Measurements from ENCODE around the gene ACSL5.
"Not testable (repeated sequence)": the region's sequence is repeated elsewhere in the genome, so short reads cannot be mapped to it uniquely, and the experiment has no call there.

The ACSL5 gene

GRCh38 chr10:112362833-112363232 is 11.1 kb upstream of the ACSL5 start:
- H3K9ac ChIP-seq (ENCODE audit: low read length in 5 of 5) = peak overlapping the region in 2 of 5 donors; percentile 26 to 42
- H3K4me1 ChIP-seq (ENCODE audit: control insufficient read depth in 5 of 5, insufficient read depth in 5 of 5, low read length in 5 of 5) = peaks cover 6 to 43% (median 32%) of the 10 kb centered on the region in 5 donors
- H3K36me3 ChIP-seq (ENCODE audit: control insufficient read depth in 5 of 5, insufficient read depth in 5 of 5, low read length in 5 of 5) = no peaks in the 10 kb centered on the region
- peak overlapping the region; percentile 92 for H3K27ac ChIP-seq (ENCODE audit: low read depth, low read length)
- no peaks in the 10 kb centered on the region for H3K9me3 ChIP-seq (ENCODE audit: control insufficient read depth in 5 of 5, low read length in 5 of 5)
- H3K4me3 ChIP-seq (ENCODE audit: low read depth in 1 of 5, low read length in 5 of 5) = no peak overlapping the region
- H3K27me3 ChIP-seq (ENCODE audit: control insufficient read depth in 5 of 5, insufficient read depth in 4 of 5, low read length in 5 of 5) = no peaks in the 10 kb centered on the region

DNA sequence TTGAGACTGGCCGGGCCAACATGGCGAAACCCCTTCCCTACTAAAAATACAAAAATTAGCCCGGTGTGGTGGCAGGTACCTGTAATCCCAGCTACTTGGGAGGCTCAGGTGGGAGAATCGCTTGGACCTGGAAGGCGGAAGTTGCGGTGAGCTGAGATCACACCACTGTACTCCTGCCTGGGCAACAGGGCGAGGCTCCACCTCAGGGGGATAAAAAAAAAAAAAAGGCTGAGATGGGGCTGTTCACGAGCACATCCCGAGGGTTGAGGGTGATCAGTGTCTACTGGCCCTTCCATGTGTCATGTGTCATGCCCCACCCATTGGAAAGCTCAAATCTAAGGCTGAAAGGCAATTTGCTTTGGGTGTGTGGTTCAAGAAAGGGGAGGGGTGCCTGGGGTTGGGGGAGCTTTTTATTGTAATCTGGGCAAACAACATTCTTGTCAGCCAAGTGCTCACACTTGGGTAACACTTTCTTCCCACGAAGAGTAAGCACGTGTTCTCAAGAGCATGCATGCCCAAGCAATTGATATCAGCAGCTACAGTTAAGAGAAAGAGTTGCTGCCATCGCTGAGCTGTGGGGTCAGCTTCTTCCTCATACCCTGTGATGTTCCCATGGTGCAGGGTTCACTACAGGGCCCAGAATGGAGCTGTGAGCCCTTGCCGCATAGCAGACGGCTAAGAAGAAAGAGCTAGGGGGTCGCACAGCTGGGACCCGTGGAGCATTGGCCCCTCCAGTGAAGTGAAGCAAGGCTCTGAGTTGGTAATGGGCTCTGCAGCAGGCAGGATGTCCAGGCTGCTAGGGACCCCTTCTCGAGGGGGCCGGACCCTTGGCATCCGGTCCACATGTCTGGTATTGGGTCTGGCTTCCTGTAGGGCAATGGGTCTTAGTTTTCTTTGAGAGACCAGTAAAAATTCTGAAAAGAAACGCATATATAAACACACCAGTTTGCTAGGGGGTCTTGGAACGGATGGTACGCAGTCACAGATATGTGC is 9.9 kb upstream of the ACSL5 start:
- Histone ChIP-seq H3K27ac (ENCODE audit: low read depth, low read length) (peak overlapping the region; percentile 92), H3K9me3 (ENCODE audit: control insufficient read depth in 5 of 5, low read length in 5 of 5) (no peaks in the 10 kb centered on the region), H3K4me3 (ENCODE audit: low read depth in 1 of 5, low read length in 5 of 5) (no peak overlapping the region), H3K36me3 (ENCODE audit: control insufficient read depth in 5 of 5, insufficient read depth in 5 of 5, low read length in 5 of 5) (no peaks in the 10 kb centered on the region), H3K9ac (ENCODE audit: low read length in 5 of 5) (no peak overlapping the region), H3K4me1 (ENCODE audit: control insufficient read depth in 5 of 5, insufficient read depth in 5 of 5, low read length in 5 of 5) (peaks cover 6 to 43% (median 32%) of the 10 kb centered on the region in 5 donors), H3K27me3 (ENCODE audit: control insufficient read depth in 5 of 5, insufficient read depth in 4 of 5, low read length in 5 of 5) (no peaks in the 10 kb centered on the region)

- H3K4me3 ChIP-seq (ENCODE audit: low read depth in 1 of 5, low read length in 5 of 5) = no peak overlapping the region
- no peak overlapping the region for H3K9ac ChIP-seq (ENCODE audit: low read length in 5 of 5)
- H3K27me3 ChIP-seq (ENCODE audit: control insufficient read depth in 5 of 5, insufficient read depth in 4 of 5, low read length in 5 of 5) = no peaks in the 10 kb centered on the region
- H3K36me3 ChIP-seq (ENCODE audit: control insufficient read depth in 5 of 5, insufficient read depth in 5 of 5, low read length in 5 of 5) = no peaks in the 10 kb centered on the region
- no peak overlapping the region for H3K27ac ChIP-seq (ENCODE audit: low read depth, low read length)
- H3K9me3 ChIP-seq (ENCODE audit: control insufficient read depth in 5 of 5, low read length in 5 of 5) = no peaks in the 10 kb centered on the region
- peaks cover 6 to 48% (median 32%) of the 10 kb centered on the region in 5 donors for H3K4me1 ChIP-seq (ENCODE audit: control insufficient read depth in 5 of 5, insufficient read depth in 5 of 5, low read length in 5 of 5)
Observed at GRCh38 chr10:112365014-112365432, 8.9 kb upstream of the ACSL5 start.

DNA sequence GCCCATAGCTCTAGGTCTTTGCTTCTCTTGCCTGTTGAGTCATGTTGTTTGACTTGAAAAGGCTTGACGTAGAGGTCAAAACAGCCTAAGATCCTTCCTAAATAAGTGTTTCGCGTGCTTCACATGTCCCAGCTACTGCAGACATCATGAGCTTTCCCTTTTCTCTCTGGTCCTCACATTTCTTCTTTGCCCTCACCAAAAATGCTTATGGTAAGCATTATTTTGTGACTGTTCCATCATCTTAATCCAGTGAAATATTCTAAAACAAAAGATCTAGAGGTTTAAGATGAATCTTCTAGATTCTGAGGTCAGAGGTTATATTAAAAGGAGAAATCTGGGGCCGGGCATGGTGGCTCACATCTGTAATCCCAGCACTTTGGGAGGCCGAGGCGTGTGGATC is 8.5 kb upstream of the ACSL5 start:
- Histone ChIP-seq H3K9ac (ENCODE audit: low read length in 5 of 5) (no peak overlapping the region), H3K27ac (ENCODE audit: low read depth, low read length) (no peak overlapping the region), H3K9me3 (ENCODE audit: control insufficient read depth in 5 of 5, low read length in 5 of 5) (no peaks in the 10 kb centered on the region), H3K36me3 (ENCODE audit: control insufficient read depth in 5 of 5, insufficient read depth in 5 of 5, low read length in 5 of 5) (no peaks in the 10 kb centered on the region), H3K27me3 (ENCODE audit: control insufficient read depth in 5 of 5, insufficient read depth in 4 of 5, low read length in 5 of 5) (no peaks in the 10 kb centered on the region), H3K4me1 (ENCODE audit: control insufficient read depth in 5 of 5, insufficient read depth in 5 of 5, low read length in 5 of 5) (peaks cover 6 to 46% (median 32%) of the 10 kb centered on the region in 5 donors), H3K4me3 (ENCODE audit: low read depth in 1 of 5, low read length in 5 of 5) (no peak overlapping the region)

DNA sequence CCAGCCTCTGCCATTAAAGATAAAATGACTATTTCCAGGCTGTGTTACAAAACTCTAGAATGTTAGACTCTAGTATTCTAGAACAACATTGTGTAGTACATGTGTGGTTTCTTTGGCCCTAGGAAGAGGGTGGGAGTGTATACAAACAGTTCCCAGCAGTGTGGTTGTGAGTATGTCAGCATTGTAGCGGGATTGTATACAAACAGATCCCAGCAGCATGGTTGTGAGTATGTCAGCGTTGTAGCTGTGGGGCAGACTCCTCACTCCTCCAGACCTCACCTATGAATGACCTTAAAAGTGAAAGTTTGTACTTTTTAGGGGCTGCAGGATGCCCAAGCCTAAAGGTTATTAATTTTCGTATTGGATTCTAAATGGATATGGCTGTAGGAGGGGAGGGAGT is 6.9 kb upstream of the ACSL5 start:
- H3K4me3 ChIP-seq (ENCODE audit: low read depth in 1 of 5, low read length in 5 of 5) = no peak overlapping the region
- H3K9me3 ChIP-seq (ENCODE audit: control insufficient read depth in 5 of 5, low read length in 5 of 5) = no peaks in the 10 kb centered on the region
- H3K9ac ChIP-seq (ENCODE audit: low read length in 5 of 5) = no peak overlapping the region
- H3K4me1 ChIP-seq (ENCODE audit: control insufficient read depth in 5 of 5, insufficient read depth in 5 of 5, low read length in 5 of 5) = peaks cover 6 to 34% (median 18%) of the 10 kb centered on the region in 5 donors
- no peak overlapping the region for H3K27ac ChIP-seq (ENCODE audit: low read depth, low read length)
- H3K27me3 ChIP-seq (ENCODE audit: control insufficient read depth in 5 of 5, insufficient read depth in 4 of 5, low read length in 5 of 5) = no peaks in the 10 kb centered on the region
- H3K36me3 ChIP-seq (ENCODE audit: control insufficient read depth in 5 of 5, insufficient read depth in 5 of 5, low read length in 5 of 5) = no peaks in the 10 kb centered on the region

GRCh38 chr10:112367516-112367915 is 6.4 kb upstream of the ACSL5 start:
- no peak overlapping the region for H3K27ac ChIP-seq (ENCODE audit: low read depth, low read length)
- H3K4me1 ChIP-seq (ENCODE audit: control insufficient read depth in 5 of 5, insufficient read depth in 5 of 5, low read length in 5 of 5) = peaks cover 4 to 29% (median 13%) of the 10 kb centered on the region in 5 donors
- H3K4me3 ChIP-seq (ENCODE audit: low read depth in 1 of 5, low read length in 5 of 5) = no peak overlapping the region
- H3K36me3 ChIP-seq (ENCODE audit: control insufficient read depth in 5 of 5, insufficient read depth in 5 of 5, low read length in 5 of 5) = no peaks in the 10 kb centered on the region
- no peaks in the 10 kb centered on the region for H3K9me3 ChIP-seq (ENCODE audit: control insufficient read depth in 5 of 5, low read length in 5 of 5)
- no peaks in the 10 kb centered on the region for H3K27me3 ChIP-seq (ENCODE audit: control insufficient read depth in 5 of 5, insufficient read depth in 4 of 5, low read length in 5 of 5)
- H3K9ac ChIP-seq (ENCODE audit: low read length in 5 of 5) = no peak overlapping the region

DNA sequence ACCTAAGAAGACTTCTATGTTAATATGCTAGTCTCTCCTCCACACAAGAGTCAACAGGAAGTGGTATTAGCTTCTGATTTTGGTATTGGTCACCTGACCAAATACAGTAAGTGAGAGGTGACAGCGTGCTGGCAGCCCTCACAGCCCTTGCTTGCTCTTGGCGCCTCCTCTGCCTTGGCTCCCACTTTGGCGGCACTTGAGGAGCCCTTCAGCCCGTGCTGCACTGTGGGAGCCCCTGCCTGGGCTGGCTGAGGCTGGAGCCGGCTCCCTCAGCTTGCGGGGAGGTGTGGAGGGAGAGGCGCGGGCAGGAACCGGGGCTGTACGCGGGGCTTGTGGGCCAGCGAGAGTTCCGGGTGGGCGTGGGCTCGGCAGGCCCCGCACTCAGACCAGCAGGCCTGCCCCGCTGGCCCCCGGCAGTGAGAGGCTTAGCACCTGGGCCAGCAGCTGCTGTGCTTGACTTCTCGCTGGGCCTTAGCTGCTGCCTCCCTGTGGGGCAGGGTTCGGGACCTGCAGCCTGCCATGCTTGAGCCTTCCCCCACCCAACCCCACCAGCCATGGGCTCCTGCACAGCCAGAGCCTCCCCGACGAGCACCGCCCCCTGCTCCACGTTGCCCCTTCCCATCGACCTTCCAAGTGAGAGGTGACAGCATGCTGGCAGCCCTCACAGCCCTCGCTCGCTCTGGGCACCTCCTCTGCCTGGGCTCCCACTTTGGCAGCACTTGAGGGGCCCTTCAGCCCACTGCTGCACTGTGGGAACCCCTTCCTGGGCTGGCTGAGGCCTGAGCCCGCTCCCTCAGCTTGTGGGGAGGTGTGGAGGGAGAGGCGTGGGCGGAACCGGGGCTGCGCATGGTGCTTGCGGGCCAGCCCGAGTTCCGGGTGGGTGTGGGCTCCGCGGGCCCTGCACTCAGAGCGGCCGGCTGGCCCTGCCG is 4.2 kb upstream of the ACSL5 start:
- Histone ChIP-seq H3K9ac (ENCODE audit: low read length in 5 of 5) (no peak overlapping the region), H3K9me3 (ENCODE audit: control insufficient read depth in 5 of 5, low read length in 5 of 5) (no peaks in the 10 kb centered on the region), H3K4me1 (ENCODE audit: control insufficient read depth in 5 of 5, insufficient read depth in 5 of 5, low read length in 5 of 5) (peaks cover 1 to 19% (median 7%) of the 10 kb centered on the region in 5 donors), H3K27me3 (ENCODE audit: control insufficient read depth in 5 of 5, insufficient read depth in 4 of 5, low read length in 5 of 5) (no peaks in the 10 kb centered on the region), H3K27ac (ENCODE audit: low read depth, low read length) (no peak overlapping the region), H3K36me3 (ENCODE audit: control insufficient read depth in 5 of 5, insufficient read depth in 5 of 5, low read length in 5 of 5) (no peaks in the 10 kb centered on the region), H3K4me3 (ENCODE audit: low read depth in 1 of 5, low read length in 5 of 5) (no peak overlapping the region)

- no peaks in the 10 kb centered on the region for H3K36me3 ChIP-seq (ENCODE audit: control insufficient read depth in 5 of 5, insufficient read depth in 5 of 5, low read length in 5 of 5)
- peaks cover 6 to 20% (median 12%) of the 10 kb centered on the region in 5 donors for H3K4me1 ChIP-seq (ENCODE audit: control insufficient read depth in 5 of 5, insufficient read depth in 5 of 5, low read length in 5 of 5)
- no peaks in the 10 kb centered on the region for H3K27me3 ChIP-seq (ENCODE audit: control insufficient read depth in 5 of 5, insufficient read depth in 4 of 5, low read length in 5 of 5)
- no peak overlapping the region for H3K4me3 ChIP-seq (ENCODE audit: low read depth in 1 of 5, low read length in 5 of 5)
- no peak overlapping the region for H3K9ac ChIP-seq (ENCODE audit: low read length in 5 of 5)
- H3K27ac ChIP-seq (ENCODE audit: low read depth, low read length) = no peak overlapping the region
- no peaks in the 10 kb centered on the region for H3K9me3 ChIP-seq (ENCODE audit: control insufficient read depth in 5 of 5, low read length in 5 of 5)
Observed at GRCh38 chr10:112370424-112370819, 3.5 kb upstream of the ACSL5 start.

DNA sequence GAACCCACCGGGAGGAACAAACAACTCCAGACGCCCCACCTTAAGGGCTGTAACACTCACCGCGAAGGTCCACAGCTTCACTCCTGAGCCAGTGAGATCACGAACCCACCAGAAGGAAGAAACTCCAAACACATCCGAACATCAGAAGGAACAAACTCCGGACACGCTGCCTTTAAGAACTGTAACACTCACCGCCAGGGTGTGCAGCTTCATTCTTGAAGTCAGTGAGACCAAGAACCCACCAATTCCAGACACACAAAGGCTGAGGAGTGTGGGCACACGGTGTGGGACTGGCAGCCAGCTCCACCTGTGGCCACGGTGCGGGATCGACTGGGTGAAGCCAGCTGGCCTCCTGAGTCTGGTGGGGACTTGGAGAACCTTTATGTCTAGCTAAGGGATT is 2.6 kb upstream of the ACSL5 start:
- not testable (repeated sequence) for H3K9me3 ChIP-seq (ENCODE audit: control insufficient read depth in 5 of 5, low read length in 5 of 5); H3K4me3 ChIP-seq (ENCODE audit: low read depth in 1 of 5, low read length in 5 of 5); H3K36me3 ChIP-seq (ENCODE audit: control insufficient read depth in 5 of 5, insufficient read depth in 5 of 5, low read length in 5 of 5); H3K27me3 ChIP-seq (ENCODE audit: control insufficient read depth in 5 of 5, insufficient read depth in 4 of 5, low read length in 5 of 5); H3K9ac ChIP-seq (ENCODE audit: low read length in 5 of 5); H3K27ac ChIP-seq (ENCODE audit: low read depth, low read length)
- H3K4me1 ChIP-seq (ENCODE audit: control insufficient read depth in 5 of 5, insufficient read depth in 5 of 5, low read length in 5 of 5) = peaks cover 9 to 29% (median 21%) of the 10 kb centered on the region in 5 donors

All from subcutaneous abdominal adipose tissue (tissue), 5 donors.